ENCODE results near the gene PALM. TPM values are rescaled to one million over a fixed set of nuclear protein-coding genes. Genes with fewer than 3 reads are reported as not detected.

Gene PALM
- total and polyA plus RNA-seq, 10 of the 15 experiments (the other 5 are each of a cell fraction or from before 2014, with no cell fraction given): 0.09 to 0.95 (median 0.23) TPM; not detected in 2

DNA sequence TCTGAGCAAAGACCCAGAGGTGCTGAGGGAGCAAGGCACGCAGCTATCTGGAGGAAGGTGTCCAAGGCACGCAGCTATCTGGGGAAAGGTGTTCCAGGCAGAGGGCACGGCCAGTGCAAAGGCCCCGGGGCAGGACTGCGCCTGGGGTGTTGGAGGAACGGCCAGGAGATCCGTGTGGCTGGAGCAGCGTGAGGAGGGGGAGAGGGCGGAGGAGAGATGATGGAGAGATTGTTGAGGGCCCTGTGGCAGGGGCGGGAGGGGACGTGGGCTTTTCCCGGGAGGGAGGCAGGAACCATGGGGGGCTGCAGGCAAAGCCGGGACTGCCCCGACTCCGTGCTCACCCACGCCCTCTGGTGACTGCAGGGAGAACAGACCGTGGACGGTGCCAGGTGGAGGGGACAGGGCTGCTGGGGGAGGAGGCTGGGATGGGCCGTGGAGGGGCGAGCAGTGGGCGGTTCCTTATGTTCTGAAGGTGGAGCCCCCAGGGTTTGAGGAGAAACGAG lies 28.9 kb downstream of the PALM start:
- Histone ChIP-seq H3K4me3 (no peak overlapping the region), H3K9ac (ENCODE audit: control insufficient read depth, insufficient read depth, low read length) (no peak overlapping the region), H3K4me1 (ENCODE audit: control insufficient read depth, insufficient read depth, low read length) (peaks cover 5% of the 10 kb centered on the region), H3K27ac (ENCODE audit: control insufficient read depth, insufficient read depth) (no peak overlapping the region), H3K27me3 (replicated peaks in 1 of 2; ENCODE audit: control insufficient read depth in 2 of 2, insufficient read depth in 2 of 2, low read length in 1 of 2) (no peaks in the 10 kb centered on the region), H3K9me3 (replicated peaks; ENCODE audit: control insufficient read depth, insufficient read depth, low read length) (no peaks in the 10 kb centered on the region), H3K79me2 (ENCODE audit: control insufficient read depth, insufficient read depth, low read length) (no peaks in the 10 kb centered on the region), H3K4me2 (ENCODE audit: control insufficient read depth, insufficient read depth) (no peak overlapping the region), H4K20me1 (ENCODE audit: control insufficient read depth, insufficient read depth) (no peaks in the 10 kb centered on the region), H3K36me3 (ENCODE audit: control insufficient read depth in 2 of 2, insufficient read depth in 2 of 2, low read length in 1 of 2) (no peaks in the 10 kb centered on the region), H2AFZ (ENCODE audit: control insufficient read depth, low read depth, low read length) (no peak overlapping the region)
- no peak for DNase-seq (ENCODE audit: low read depth, low spot score)
- ChIA-PET RAD21 (ENCODE audit: unreplicated experiment) (no interaction called here), SMC1A (ENCODE audit: uncharacterized antibody, unreplicated experiment) (no interaction called here), POLR2A (no interaction called here), CTCF (interaction anchor here (0.7 to 1.6 kb wide), 7 partner anchors 9 to 153 kb away, joined by 3 to 9 read pairs (median 4); partner anchors contain the start of gene RNF126)
- intact Hi-C loops (cut with micrococcal nuclease; ENCODE audit: unreplicated experiment) (no loop called here), in situ Hi-C loops (cut with MboI) (no loop called here)
- WGBS (ENCODE audit: insufficient coverage, insufficient replicate concordance, low lambda C conversion rate, missing lambda C conversion rate): 27% methylated on average over 22 of the region's 22 CpGs
- FAIRE-seq: no peak
- no TSS peak for BruUV-seq (replicated peaks)
- ATAC-seq: peak; percentile 86
- TF ChIP-seq TCF3 (IDR thresholded peaks at IDR 0.05; ENCODE audit: borderline replicate concordance, insufficient read depth, low read depth, low read length) (0 out of 2 replicates have a peak, but pooled peaks have one; percentile 10), CBFB (IDR thresholded peaks at IDR 0.05; ENCODE audit: low read depth) (no peak), IRF4 (IDR thresholded peaks at IDR 0.05; ENCODE audit: low read depth, low read length) (no peak), CHD4 (IDR thresholded peaks at IDR 0.05) (no peak), YBX1 (IDR thresholded peaks at IDR 0.05) (no peak), POLR2AphosphoS2 (IDR thresholded peaks at IDR 0.05; ENCODE audit: low read depth, low read length) (no peak), MTA3 (IDR thresholded peaks at IDR 0.05; ENCODE audit: borderline replicate concordance, low read length) (no peak), KAT2A (conservative IDR thresholded peaks at IDR 0.05; ENCODE audit: control insufficient read depth, low read depth, low read length) (no peak), NFIC (IDR thresholded peaks at IDR 0.05; ENCODE audit: low read depth, low read length) (no peak), TARDBP (IDR thresholded peaks at IDR 0.05; ENCODE audit: borderline replicate concordance) (no peak), FOXK2 (IDR thresholded peaks at IDR 0.05) (no peak), SIX5 (IDR thresholded peaks at IDR 0.05; ENCODE audit: low read depth, low read length, severe bottlenecking) (no peak), RAD21 (IDR thresholded peaks at IDR 0.05; ENCODE audit: insufficient read depth, low read depth, low read length) (peak; percentile 28; the same call in 1 of the 2 replicates), YY1 (IDR thresholded peaks at IDR 0.05; ENCODE audit: low read depth, low read length) (0 out of 2 replicates have a peak, but pooled peaks have one; percentile 21)
- TF ChIP-seq, protein P1, sequence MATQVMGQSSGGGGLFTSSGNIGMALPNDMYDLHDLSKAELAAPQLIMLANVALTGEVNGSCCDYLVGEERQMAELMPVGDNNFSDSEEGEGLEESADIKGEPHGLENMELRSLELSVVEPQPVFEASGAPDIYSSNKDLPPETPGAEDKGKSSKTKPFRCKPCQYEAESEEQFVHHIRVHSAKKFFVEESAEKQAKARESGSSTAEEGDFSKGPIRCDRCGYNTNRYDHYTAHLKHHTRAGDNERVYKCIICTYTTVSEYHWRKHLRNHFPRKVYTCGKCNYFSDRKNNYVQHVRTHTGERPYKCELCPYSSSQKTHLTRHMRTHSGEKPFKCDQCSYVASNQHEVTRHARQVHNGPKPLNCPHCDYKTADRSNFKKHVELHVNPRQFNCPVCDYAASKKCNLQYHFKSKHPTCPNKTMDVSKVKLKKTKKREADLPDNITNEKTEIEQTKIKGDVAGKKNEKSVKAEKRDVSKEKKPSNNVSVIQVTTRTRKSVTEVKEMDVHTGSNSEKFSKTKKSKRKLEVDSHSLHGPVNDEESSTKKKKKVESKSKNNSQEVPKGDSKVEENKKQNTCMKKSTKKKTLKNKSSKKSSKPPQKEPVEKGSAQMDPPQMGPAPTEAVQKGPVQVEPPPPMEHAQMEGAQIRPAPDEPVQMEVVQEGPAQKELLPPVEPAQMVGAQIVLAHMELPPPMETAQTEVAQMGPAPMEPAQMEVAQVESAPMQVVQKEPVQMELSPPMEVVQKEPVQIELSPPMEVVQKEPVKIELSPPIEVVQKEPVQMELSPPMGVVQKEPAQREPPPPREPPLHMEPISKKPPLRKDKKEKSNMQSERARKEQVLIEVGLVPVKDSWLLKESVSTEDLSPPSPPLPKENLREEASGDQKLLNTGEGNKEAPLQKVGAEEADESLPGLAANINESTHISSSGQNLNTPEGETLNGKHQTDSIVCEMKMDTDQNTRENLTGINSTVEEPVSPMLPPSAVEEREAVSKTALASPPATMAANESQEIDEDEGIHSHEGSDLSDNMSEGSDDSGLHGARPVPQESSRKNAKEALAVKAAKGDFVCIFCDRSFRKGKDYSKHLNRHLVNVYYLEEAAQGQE (IDR thresholded peaks at IDR 0.05; ENCODE audit: low read depth, low read length): no peak
- TF ChIP-seq, protein P2, sequence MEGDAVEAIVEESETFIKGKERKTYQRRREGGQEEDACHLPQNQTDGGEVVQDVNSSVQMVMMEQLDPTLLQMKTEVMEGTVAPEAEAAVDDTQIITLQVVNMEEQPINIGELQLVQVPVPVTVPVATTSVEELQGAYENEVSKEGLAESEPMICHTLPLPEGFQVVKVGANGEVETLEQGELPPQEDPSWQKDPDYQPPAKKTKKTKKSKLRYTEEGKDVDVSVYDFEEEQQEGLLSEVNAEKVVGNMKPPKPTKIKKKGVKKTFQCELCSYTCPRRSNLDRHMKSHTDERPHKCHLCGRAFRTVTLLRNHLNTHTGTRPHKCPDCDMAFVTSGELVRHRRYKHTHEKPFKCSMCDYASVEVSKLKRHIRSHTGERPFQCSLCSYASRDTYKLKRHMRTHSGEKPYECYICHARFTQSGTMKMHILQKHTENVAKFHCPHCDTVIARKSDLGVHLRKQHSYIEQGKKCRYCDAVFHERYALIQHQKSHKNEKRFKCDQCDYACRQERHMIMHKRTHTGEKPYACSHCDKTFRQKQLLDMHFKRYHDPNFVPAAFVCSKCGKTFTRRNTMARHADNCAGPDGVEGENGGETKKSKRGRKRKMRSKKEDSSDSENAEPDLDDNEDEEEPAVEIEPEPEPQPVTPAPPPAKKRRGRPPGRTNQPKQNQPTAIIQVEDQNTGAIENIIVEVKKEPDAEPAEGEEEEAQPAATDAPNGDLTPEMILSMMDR (IDR thresholded peaks at IDR 0.05 in 2 of 3, conservative IDR thresholded peaks at IDR 0.05 in 1 of 3; ENCODE audit: control insufficient read depth in 2 of 3, extremely low read depth in 1 of 3, insufficient read depth in 1 of 3, low read depth in 3 of 3, low read length in 3 of 3): peak; percentile 51 to 79 (median 61)
- TF ChIP-seq, protein P3, sequence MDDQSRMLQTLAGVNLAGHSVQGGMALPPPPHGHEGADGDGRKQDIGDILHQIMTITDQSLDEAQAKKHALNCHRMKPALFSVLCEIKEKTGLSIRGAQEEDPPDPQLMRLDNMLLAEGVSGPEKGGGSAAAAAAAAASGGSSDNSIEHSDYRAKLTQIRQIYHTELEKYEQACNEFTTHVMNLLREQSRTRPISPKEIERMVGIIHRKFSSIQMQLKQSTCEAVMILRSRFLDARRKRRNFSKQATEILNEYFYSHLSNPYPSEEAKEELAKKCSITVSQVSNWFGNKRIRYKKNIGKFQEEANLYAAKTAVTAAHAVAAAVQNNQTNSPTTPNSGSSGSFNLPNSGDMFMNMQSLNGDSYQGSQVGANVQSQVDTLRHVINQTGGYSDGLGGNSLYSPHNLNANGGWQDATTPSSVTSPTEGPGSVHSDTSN (IDR thresholded peaks at IDR 0.05; ENCODE audit: insufficient replicate concordance, low read depth, low read length): no peak
- TF ChIP-seq, protein P4, sequence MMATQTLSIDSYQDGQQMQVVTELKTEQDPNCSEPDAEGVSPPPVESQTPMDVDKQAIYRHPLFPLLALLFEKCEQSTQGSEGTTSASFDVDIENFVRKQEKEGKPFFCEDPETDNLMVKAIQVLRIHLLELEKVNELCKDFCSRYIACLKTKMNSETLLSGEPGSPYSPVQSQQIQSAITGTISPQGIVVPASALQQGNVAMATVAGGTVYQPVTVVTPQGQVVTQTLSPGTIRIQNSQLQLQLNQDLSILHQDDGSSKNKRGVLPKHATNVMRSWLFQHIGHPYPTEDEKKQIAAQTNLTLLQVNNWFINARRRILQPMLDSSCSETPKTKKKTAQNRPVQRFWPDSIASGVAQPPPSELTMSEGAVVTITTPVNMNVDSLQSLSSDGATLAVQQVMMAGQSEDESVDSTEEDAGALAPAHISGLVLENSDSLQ (IDR thresholded peaks at IDR 0.05): no peak
